H1 (cell line): ENCODE measurements around the gene STAP2. TPM values are rescaled to one million over a fixed set of nuclear protein-coding genes. Genes with fewer than 3 reads are reported as not detected.

Experiments used
- CTCF ChIA-PET: fragments of 300-600 bp; sonication (Branson Sonifier 250); formaldehyde crosslinking; loops from one replicate; lab custom pipeline; 2021; ENCODE audit not compliant: partially characterized antibody; lab: Charles Lee
- POLR2A ChIA-PET: fragments of 300-600 bp; sonication (Branson Sonifier 250); formaldehyde crosslinking; loops from one replicate; lab custom pipeline; 2021; ENCODE audit warnings: inconsistent platforms; ENCODE audit not compliant: partially characterized antibody; lab: Charles Lee
- DNase-seq, 2 experiments: peaks; one replicate each; pipeline versions ENCODE4 v3.0.0 to v3.0.0-alpha.2; 2010 to 2022; ENCODE audit warnings: low spot score in 2 of 2, low read depth in 1 of 2, mixed read lengths in 1 of 2
- FAIRE-seq: peaks from 2 replicates; lab custom pipeline; 2011; peaks lifted over from hg19 to GRCh38; lab: Jason Lieb, UNC
- H2AFZ ChIP-seq: 2 replicates; pipeline ENCODE4 v1.8.1; 2012; ENCODE audit warnings: low read length, inconsistent platforms
- H2AK5ac ChIP-seq: 2 replicates; pipeline ENCODE4 v1.6.1; 2013; ENCODE audit warnings: low read depth, low read length
- H2BK120ac ChIP-seq: replicated peaks from 2 replicates; pipeline ENCODE3; 2013; ENCODE audit warnings: low read depth, low read length, inconsistent platforms
- H2BK12ac ChIP-seq: 2 replicates; pipeline ENCODE4 v1.6.1; 2013; ENCODE audit warnings: low read depth, low read length
- H2BK15ac ChIP-seq: 2 replicates; pipeline ENCODE4 v1.6.1; 2013; ENCODE audit warnings: low read length
- H2BK20ac ChIP-seq: 2 replicates; pipeline ENCODE4 v1.6.1; 2013; ENCODE audit warnings: low read length
- H2BK5ac ChIP-seq: 2 replicates; pipeline ENCODE4 v1.6.1; 2013; ENCODE audit warnings: low read depth, low read length
- H3K14ac ChIP-seq: 2 replicates; pipeline ENCODE4 v1.6.1; 2013; ENCODE audit warnings: inconsistent platforms; ENCODE audit not compliant: insufficient read length
- H3K18ac ChIP-seq: 2 replicates; pipeline ENCODE4 v1.6.1; 2013; ENCODE audit warnings: low read length; ENCODE audit errors: extremely low read depth
- H3K23ac ChIP-seq: 2 replicates; pipeline ENCODE4 v1.6.1; 2013; ENCODE audit warnings: inconsistent platforms; ENCODE audit not compliant: insufficient read length
- H3K23me2 ChIP-seq: 2 replicates; pipeline ENCODE4 v1.6.1; 2013; ENCODE audit warnings: low read depth, low read length
- H3K27ac ChIP-seq: 2 replicates; pipeline ENCODE4 v1.6.1; 2011; ENCODE audit warnings: low read depth, low read length, inconsistent platforms
- H3K27me3 ChIP-seq, 4 experiments: replicated peaks in 1 of 4; 1 replicate in 1 of 4; 2 replicates in 3 of 4; pipeline versions ENCODE4 v1.6.1 to v1.8.1; 2011 to 2013; ENCODE audit warnings: low read length in 3 of 4, mild to moderate bottlenecking in 3 of 4, inconsistent platforms in 2 of 4, mixed read lengths in 2 of 4, moderate library complexity in 1 of 4; ENCODE audit not compliant: control insufficient read depth in 3 of 4, insufficient read depth in 3 of 4; ENCODE audit errors: extremely low read depth in 1 of 4
- H3K36me3 ChIP-seq, 4 experiments: 2 replicates each; pipeline versions ENCODE4 v1.6.1 to v1.8.1; 2011 to 2013; ENCODE audit warnings: mild to moderate bottlenecking in 4 of 4, low read length in 3 of 4, moderate library complexity in 2 of 4, control low read depth in 1 of 4, inconsistent platforms in 1 of 4; ENCODE audit not compliant: insufficient read depth in 4 of 4, control insufficient read depth in 2 of 4
- H3K4ac ChIP-seq: replicated peaks from 2 replicates; pipeline ENCODE3; 2013; ENCODE audit warnings: low read length, low read depth, mixed read lengths, inconsistent platforms; ENCODE audit not compliant: insufficient read length
- H3K4me1 ChIP-seq, 4 experiments: replicated peaks in 1 of 4; 1 replicate in 1 of 4; 2 replicates in 3 of 4; pipeline versions ENCODE4 v1.6.1 to v1.8.1; 2011 to 2013; ENCODE audit warnings: low read length in 3 of 4, inconsistent platforms in 2 of 4, mixed read lengths in 1 of 4; ENCODE audit not compliant: insufficient read depth in 4 of 4, control insufficient read depth in 3 of 4
- H3K4me2 ChIP-seq, 2 experiments: 2 replicates each; pipeline versions ENCODE4 v1.6.1 to v1.8.1; 2011 to 2013; ENCODE audit warnings: low read depth in 2 of 2, low read length in 2 of 2, control low read depth in 1 of 2, inconsistent platforms in 1 of 2, mild to moderate bottlenecking in 1 of 2; ENCODE audit not compliant: insufficient read depth in 1 of 2
- H3K4me3 ChIP-seq, 4 experiments: fragments of 200-600, 300-600 bp in 1 of 4; sonication (generic), shearing (Covaris generic), sonication (Bioruptor Twin) in 1 of 4; 2 replicates each; pipeline versions ENCODE4 v1.5.1 to v1.8.1; 2011 to 2016; ENCODE audit warnings: low read length in 4 of 4, low read depth in 3 of 4, control low read depth in 2 of 4, inconsistent platforms in 2 of 4, mild to moderate bottlenecking in 2 of 4, mixed read lengths in 1 of 4, moderate library complexity in 1 of 4; ENCODE audit not compliant: insufficient read depth in 2 of 4; ENCODE audit errors: extremely low read depth in 1 of 4
- H3K56ac ChIP-seq: replicated peaks from 2 replicates; pipeline ENCODE3; 2013; ENCODE audit warnings: low read depth, mild to moderate bottlenecking, mixed read lengths, low read length, inconsistent platforms; ENCODE audit not compliant: insufficient read length
- H3K79me1 ChIP-seq: 2 replicates; pipeline ENCODE4 v1.6.1; 2013; ENCODE audit warnings: low read depth, low read length, control low read depth
- H3K79me2 ChIP-seq, 2 experiments: 2 replicates each; pipeline versions ENCODE4 v1.6.1 to v1.8.1; 2012 to 2013; ENCODE audit warnings: low read length in 2 of 2, mild to moderate bottlenecking in 2 of 2, inconsistent platforms in 1 of 2; ENCODE audit not compliant: insufficient read depth in 2 of 2, control insufficient read depth in 1 of 2
- H3K9ac ChIP-seq, 4 experiments: replicated peaks in 1 of 4; 1 replicate in 1 of 4; 2 replicates in 3 of 4; pipeline versions ENCODE4 v1.6.1 to v1.8.1; 2011 to 2013; ENCODE audit warnings: low read depth in 3 of 4, low read length in 3 of 4, control low read depth in 2 of 4, mild to moderate bottlenecking in 2 of 4, moderate library complexity in 2 of 4, inconsistent platforms in 1 of 4; ENCODE audit errors: extremely low read depth in 1 of 4
- H3K9me3 ChIP-seq, 2 experiments: 2 replicates each; pipeline versions ENCODE4 v1.6.1 to v1.8.1; 2012 to 2013; ENCODE audit warnings: mild to moderate bottlenecking in 2 of 2, moderate library complexity in 2 of 2, control low read depth in 1 of 2, inconsistent platforms in 1 of 2, low read depth in 1 of 2, low read length in 1 of 2, mixed read lengths in 1 of 2; ENCODE audit not compliant: insufficient read depth in 2 of 2
- H4K20me1 ChIP-seq, 2 experiments: replicated peaks in 1 of 2; 2 replicates each; pipeline versions ENCODE3 to v1.8.1; 2011 to 2013; ENCODE audit warnings: inconsistent platforms in 2 of 2, low read length in 2 of 2, mild to moderate bottlenecking in 1 of 2; ENCODE audit not compliant: insufficient read depth in 2 of 2, control insufficient read depth in 1 of 2
- H4K5ac ChIP-seq: 2 replicates; pipeline ENCODE4 v1.6.1; 2013; ENCODE audit warnings: low read length, low read depth, mixed read lengths, inconsistent platforms; ENCODE audit not compliant: insufficient read length
- H4K8ac ChIP-seq: 2 replicates; pipeline ENCODE4 v1.8.0; 2013; ENCODE audit warnings: mild to moderate bottlenecking, moderate library complexity, low read length, inconsistent platforms; ENCODE audit not compliant: insufficient read depth; ENCODE audit errors: extremely low read depth
- H4K91ac ChIP-seq: replicated peaks from 2 replicates; pipeline ENCODE3; 2013; ENCODE audit warnings: low read length, mixed read lengths, inconsistent platforms; ENCODE audit not compliant: insufficient read length
- CBX5 ChIP-seq: fragments of 300-800, 300-1000 bp; sonication (generic); IDR thresholded peaks from 2 replicates; pipeline ENCODE4 v1.7.1; 2016; ENCODE audit warnings: antibody characterized with exemption, low read length, low read depth
- CBX8 ChIP-seq: fragments of 300-800, 300-1000 bp; sonication (generic); IDR thresholded peaks from 2 replicates; pipeline ENCODE4 v1.7.1; 2016; ENCODE audit warnings: low read depth, low read length, borderline replicate concordance
- EGR1 ChIP-seq: IDR thresholded peaks from 2 replicates; pipeline ENCODE4 v1.6.1; 2011; ENCODE audit warnings: low read depth, low read length, borderline replicate concordance
- FOSL1 ChIP-seq: IDR thresholded peaks from 2 replicates; pipeline ENCODE4 v1.6.1; 2011; ENCODE audit warnings: mild to moderate bottlenecking, low read depth, low read length, moderate library complexity; ENCODE audit not compliant: insufficient read depth
- GABPA ChIP-seq: IDR thresholded peaks from 2 replicates; pipeline ENCODE4 v1.6.1; 2011; ENCODE audit warnings: mild to moderate bottlenecking, low read length, moderate library complexity, borderline replicate concordance; ENCODE audit not compliant: insufficient read depth
- KDM1A ChIP-seq: fragments of 200-600, 300-600 bp; sonication (generic); IDR thresholded peaks from 2 replicates; pipeline ENCODE4 v1.7.1; 2016; ENCODE audit warnings: mild to moderate bottlenecking, low read length, borderline replicate concordance
- MAX ChIP-seq: IDR thresholded peaks from 2 replicates; pipeline ENCODE4 v1.6.1; 2012; ENCODE audit warnings: inconsistent platforms
- RBBP5 ChIP-seq: IDR thresholded peaks from 2 replicates; pipeline ENCODE4 v1.7.1; 2012; ENCODE audit warnings: low read depth, mild to moderate bottlenecking, inconsistent platforms, low read length, moderate library complexity, borderline replicate concordance
- RFX5 ChIP-seq: IDR thresholded peaks from 2 replicates; pipeline ENCODE4 v1.6.1; 2011; ENCODE audit warnings: low read depth, low read length, improper control_type of control experiment, borderline replicate concordance
- RXRA ChIP-seq: IDR thresholded peaks from 2 replicates; pipeline ENCODE4 v1.6.1; 2011; ENCODE audit warnings: low read depth, mild to moderate bottlenecking, low read length, moderate library complexity; ENCODE audit not compliant: insufficient read depth
- TAF1 ChIP-seq: IDR thresholded peaks from 2 replicates; pipeline ENCODE4 v1.6.1; 2011; ENCODE audit warnings: mild to moderate bottlenecking, low read depth, low read length
- TCF12 ChIP-seq: IDR thresholded peaks from 2 replicates; pipeline ENCODE4 v1.6.1; 2011; ENCODE audit warnings: low read depth, mild to moderate bottlenecking, low read length
- WGBS, 2 experiments: shearing (Covaris generic) in 1 of 2; methylation state at CpG; one replicate each; pipeline versions ENCODE4 v1.1.6 to v1.1.7; 2013 to 2015; ENCODE audit warnings: low lambda C conversion rate in 2 of 2, mixed read lengths in 2 of 2, inconsistent platforms in 1 of 2, low coverage in 1 of 2, missing lambda C conversion rate in 1 of 2; ENCODE audit not compliant: insufficient replicate concordance in 2 of 2, insufficient coverage in 1 of 2, insufficient read length in 1 of 2; ENCODE audit errors: extremely low coverage in 1 of 2, missing lambda C conversion rate in 1 of 2; 5-methylcytosine and 5-hydroxymethylcytosine counted together
- polyA plus RNA-seq, 7 experiments: library from polyadenylated mRNA; depleted of rRNA in 3 of 7; stranded (reverse) in 5 of 7; unstranded in 2 of 7; fragments of >200 nt in 5 of 7; fragments of 200-250 nt in 2 of 7; gene quantifications; 1 replicate in 5 of 7; 2 replicates in 1 of 7; 4 replicates in 1 of 7; pipeline versions ENCODE4 v1.2.1 to v1.2.3, GENCODE V29; 2011 to 2013; ENCODE audit warnings: missing spikeins in 2 of 7, mixed read lengths in 2 of 7
- total RNA-seq: library from RNA; stranded (reverse); fragmentation: NEBNext Ultra II Directional; extraction: Animal tissue kit (Norgen Biotek cat#: 25700); gene quantifications from 2 replicates; pipeline ENCODE4 v1.2.1, GENCODE V29; 2021
- TF ChIP-seq, protein P1 (sequence below): IDR thresholded peaks from 2 replicates; pipeline ENCODE4 v1.6.1; 2011; ENCODE audit warnings: low read depth, mild to moderate bottlenecking, low read length; ENCODE audit not compliant: insufficient read depth

STAP2 gene
- total and polyA plus RNA-seq, 2 of the 8 experiments (the other 6 are each of a cell fraction or from before 2014, with no cell fraction given), result 15.3 to 37.3 TPM

DNA sequence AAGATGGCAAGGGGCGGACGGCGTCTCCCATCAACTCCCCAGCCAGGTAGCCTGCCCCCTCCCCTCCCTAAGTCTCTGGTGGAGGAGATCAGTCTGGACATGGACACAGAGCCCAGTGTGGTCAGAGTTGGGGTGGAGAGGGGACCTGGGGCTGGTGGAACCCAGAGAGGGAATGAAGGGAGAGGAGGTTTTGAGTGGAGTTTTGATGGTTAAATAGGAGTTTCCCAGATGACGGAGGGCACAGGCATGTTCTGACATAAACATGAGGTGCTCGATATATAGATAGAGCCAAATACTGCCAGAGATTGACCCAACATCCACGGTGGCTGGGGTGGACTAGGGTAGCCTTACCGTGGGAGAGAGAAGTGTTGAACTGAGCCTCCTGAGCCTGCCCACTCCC lies 20.2 kb downstream of the STAP2 start:
- DNase-seq, result no peak
- WGBS, 2 experiments, result 85% methylated on average over 4 of the region's 7 CpGs; no CpG with 5 or more reads in 1 of the 2 experiments
- no peak for TF ChIP-seq EGR1
- no peak for TF ChIP-seq GABPA
- TF ChIP-seq RXRA, result no peak
- no peak for TF ChIP-seq TAF1
- no peak for TF ChIP-seq MAX
- TF ChIP-seq CBX8, result no peak
- no peak for TF ChIP-seq FOSL1
- no peak for TF ChIP-seq KDM1A
- no peak for TF ChIP-seq RBBP5
- TF ChIP-seq RFX5, result no peak
- no peak for TF ChIP-seq CBX5
- no peak for TF ChIP-seq TCF12
- TF ChIP-seq, protein P1, sequence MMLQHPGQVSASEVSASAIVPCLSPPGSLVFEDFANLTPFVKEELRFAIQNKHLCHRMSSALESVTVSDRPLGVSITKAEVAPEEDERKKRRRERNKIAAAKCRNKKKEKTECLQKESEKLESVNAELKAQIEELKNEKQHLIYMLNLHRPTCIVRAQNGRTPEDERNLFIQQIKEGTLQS, result no peak

More for the DNA sequence above, 20.2 kb downstream of the STAP2 start:
- no peak overlapping the region for H3K4ac ChIP-seq
- no peaks in the 10 kb centered on the region for H3K27me3 ChIP-seq
- H3K4me2 ChIP-seq, result no peak overlapping the region
- no peak overlapping the region for H3K9ac ChIP-seq
- H2BK12ac ChIP-seq, result no peak overlapping the region
- ChIA-PET CTCF (no interaction called here), POLR2A (interaction anchor here (1.4 to 7.4 kb wide), 3 partner anchors 10 to 70 kb away, joined by 3 to 86 read pairs (median 17); partner anchors contain the start of genes FSD1 and MPND)
- no peak overlapping the region for H3K14ac ChIP-seq
- no peak overlapping the region for H4K5ac ChIP-seq
- no peaks in the 10 kb centered on the region for H3K4me1 ChIP-seq
- no peak for FAIRE-seq
- H3K23ac ChIP-seq, result no peak overlapping the region
- H2AK5ac ChIP-seq, result no peak overlapping the region
- no peak overlapping the region for H2BK20ac ChIP-seq
- H3K4me3 ChIP-seq, result no peak overlapping the region
- H4K91ac ChIP-seq, result no peak overlapping the region
- no peak overlapping the region for H2BK120ac ChIP-seq
- H3K23me2 ChIP-seq, result no peaks in the 10 kb centered on the region; the same call in 1 of the 2 replicates
- no peaks in the 10 kb centered on the region for H3K79me1 ChIP-seq
- H3K9me3 ChIP-seq, result peaks cover 0 to 4% of the 10 kb centered on the region in 2 experiments; a peak in 2 of 4 replicates
- no peak overlapping the region for H3K18ac ChIP-seq
- H3K56ac ChIP-seq, result no peak overlapping the region
- H4K8ac ChIP-seq, result no peak overlapping the region; the same call in 1 of the 2 replicates
- H2BK15ac ChIP-seq, result no peak overlapping the region
- H3K36me3 ChIP-seq, result peaks cover 3 to 35% (median 19%) of the 10 kb centered on the region in 4 experiments; a peak in 7 of 8 replicates
- no peak overlapping the region for H2AFZ ChIP-seq
- no peak overlapping the region for H3K27ac ChIP-seq
- H3K79me2 ChIP-seq, result no peaks in the 10 kb centered on the region
- H4K20me1 ChIP-seq, result no peaks in the 10 kb centered on the region
- no peak overlapping the region for H2BK5ac ChIP-seq
